ENCODE results near the gene RABAC1. TPM values are rescaled to one million over a fixed set of nuclear protein-coding genes. Genes with fewer than 3 reads are reported as not detected.

RABAC1 gene
- total and polyA plus RNA-seq, 9 of the 15 experiments (the other 6 are each of a cell fraction or from before 2014, with no cell fraction given): 2.4 to 28.1 (median 9.3) TPM

DNA sequence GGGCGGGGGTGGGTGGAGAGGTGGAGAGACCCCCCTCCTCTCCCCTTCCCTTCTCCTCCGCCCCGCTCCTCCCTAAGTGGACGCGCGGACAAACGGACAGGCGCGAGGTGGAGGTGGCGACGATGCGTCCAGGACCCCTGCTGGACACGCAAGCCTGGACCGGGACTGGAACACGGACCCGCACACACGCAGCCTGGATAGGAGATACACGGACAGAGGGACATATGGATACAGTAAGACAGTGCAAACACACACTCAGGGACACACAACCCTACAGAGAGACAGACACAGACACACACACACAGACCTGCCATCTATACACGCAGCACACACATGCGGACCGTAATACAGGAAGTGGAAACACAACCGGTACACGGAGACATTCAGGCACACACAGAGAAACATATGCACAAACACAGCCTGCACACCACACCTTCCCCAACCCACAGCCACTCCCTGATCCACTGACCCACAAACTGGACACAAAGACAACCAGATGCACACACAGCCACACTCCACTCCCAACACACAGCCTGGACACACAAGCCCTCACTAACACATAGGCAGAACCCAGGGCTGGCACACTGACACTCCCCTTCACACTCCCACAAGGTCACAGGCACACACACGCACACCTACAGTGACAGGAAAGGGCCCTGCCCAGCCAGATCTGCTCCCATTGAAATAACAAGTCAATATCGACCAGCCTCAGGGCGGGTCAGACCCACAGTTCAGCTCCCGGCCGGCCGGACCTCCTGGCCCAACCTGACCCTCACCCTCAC is 30.2 kb downstream of the RABAC1 start (continued):
- TF ChIP-seq, protein P1, sequence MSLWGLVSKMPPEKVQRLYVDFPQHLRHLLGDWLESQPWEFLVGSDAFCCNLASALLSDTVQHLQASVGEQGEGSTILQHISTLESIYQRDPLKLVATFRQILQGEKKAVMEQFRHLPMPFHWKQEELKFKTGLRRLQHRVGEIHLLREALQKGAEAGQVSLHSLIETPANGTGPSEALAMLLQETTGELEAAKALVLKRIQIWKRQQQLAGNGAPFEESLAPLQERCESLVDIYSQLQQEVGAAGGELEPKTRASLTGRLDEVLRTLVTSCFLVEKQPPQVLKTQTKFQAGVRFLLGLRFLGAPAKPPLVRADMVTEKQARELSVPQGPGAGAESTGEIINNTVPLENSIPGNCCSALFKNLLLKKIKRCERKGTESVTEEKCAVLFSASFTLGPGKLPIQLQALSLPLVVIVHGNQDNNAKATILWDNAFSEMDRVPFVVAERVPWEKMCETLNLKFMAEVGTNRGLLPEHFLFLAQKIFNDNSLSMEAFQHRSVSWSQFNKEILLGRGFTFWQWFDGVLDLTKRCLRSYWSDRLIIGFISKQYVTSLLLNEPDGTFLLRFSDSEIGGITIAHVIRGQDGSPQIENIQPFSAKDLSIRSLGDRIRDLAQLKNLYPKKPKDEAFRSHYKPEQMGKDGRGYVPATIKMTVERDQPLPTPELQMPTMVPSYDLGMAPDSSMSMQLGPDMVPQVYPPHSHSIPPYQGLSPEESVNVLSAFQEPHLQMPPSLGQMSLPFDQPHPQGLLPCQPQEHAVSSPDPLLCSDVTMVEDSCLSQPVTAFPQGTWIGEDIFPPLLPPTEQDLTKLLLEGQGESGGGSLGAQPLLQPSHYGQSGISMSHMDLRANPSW (CRISPR knock-in tag; IDR thresholded peaks at IDR 0.05): no peak
- TF ChIP-seq BCL6 (CRISPR knock-in tag; IDR thresholded peaks at IDR 0.05) (no peak), HLTF (IDR thresholded peaks at IDR 0.05) (peak; percentile 92; the same call in 1 of the 2 replicates), ZNF263 (CRISPR knock-in tag; IDR thresholded peaks at IDR 0.05; ENCODE audit: borderline replicate concordance) (no peak), TCFL5 (CRISPR knock-in tag; conservative IDR thresholded peaks at IDR 0.05) (no peak), GATA2 (CRISPR knock-in tag; IDR thresholded peaks at IDR 0.05) (no peak), RFX5 (IDR thresholded peaks at IDR 0.05; ENCODE audit: low read depth, low read length) (no peak)
- TF ChIP-seq, protein P2, sequence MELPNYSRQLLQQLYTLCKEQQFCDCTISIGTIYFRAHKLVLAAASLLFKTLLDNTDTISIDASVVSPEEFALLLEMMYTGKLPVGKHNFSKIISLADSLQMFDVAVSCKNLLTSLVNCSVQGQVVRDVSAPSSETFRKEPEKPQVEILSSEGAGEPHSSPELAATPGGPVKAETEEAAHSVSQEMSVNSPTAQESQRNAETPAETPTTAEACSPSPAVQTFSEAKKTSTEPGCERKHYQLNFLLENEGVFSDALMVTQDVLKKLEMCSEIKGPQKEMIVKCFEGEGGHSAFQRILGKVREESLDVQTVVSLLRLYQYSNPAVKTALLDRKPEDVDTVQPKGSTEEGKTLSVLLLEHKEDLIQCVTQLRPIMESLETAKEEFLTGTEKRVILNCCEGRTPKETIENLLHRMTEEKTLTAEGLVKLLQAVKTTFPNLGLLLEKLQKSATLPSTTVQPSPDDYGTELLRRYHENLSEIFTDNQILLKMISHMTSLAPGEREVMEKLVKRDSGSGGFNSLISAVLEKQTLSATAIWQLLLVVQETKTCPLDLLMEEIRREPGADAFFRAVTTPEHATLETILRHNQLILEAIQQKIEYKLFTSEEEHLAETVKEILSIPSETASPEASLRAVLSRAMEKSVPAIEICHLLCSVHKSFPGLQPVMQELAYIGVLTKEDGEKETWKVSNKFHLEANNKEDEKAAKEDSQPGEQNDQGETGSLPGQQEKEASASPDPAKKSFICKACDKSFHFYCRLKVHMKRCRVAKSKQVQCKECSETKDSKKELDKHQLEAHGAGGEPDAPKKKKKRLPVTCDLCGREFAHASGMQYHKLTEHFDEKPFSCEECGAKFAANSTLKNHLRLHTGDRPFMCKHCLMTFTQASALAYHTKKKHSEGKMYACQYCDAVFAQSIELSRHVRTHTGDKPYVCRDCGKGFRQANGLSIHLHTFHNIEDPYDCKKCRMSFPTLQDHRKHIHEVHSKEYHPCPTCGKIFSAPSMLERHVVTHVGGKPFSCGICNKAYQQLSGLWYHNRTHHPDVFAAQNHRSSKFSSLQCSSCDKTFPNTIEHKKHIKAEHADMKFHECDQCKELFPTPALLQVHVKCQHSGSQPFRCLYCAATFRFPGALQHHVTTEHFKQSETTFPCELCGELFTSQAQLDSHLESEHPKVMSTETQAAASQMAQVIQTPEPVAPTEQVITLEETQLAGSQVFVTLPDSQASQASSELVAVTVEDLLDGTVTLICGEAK (IDR thresholded peaks at IDR 0.05): peak; percentile 75
- TF ChIP-seq, protein P2 (CRISPR knock-in tag; IDR thresholded peaks at IDR 0.05): no peak
- TF ChIP-seq, protein P3, sequence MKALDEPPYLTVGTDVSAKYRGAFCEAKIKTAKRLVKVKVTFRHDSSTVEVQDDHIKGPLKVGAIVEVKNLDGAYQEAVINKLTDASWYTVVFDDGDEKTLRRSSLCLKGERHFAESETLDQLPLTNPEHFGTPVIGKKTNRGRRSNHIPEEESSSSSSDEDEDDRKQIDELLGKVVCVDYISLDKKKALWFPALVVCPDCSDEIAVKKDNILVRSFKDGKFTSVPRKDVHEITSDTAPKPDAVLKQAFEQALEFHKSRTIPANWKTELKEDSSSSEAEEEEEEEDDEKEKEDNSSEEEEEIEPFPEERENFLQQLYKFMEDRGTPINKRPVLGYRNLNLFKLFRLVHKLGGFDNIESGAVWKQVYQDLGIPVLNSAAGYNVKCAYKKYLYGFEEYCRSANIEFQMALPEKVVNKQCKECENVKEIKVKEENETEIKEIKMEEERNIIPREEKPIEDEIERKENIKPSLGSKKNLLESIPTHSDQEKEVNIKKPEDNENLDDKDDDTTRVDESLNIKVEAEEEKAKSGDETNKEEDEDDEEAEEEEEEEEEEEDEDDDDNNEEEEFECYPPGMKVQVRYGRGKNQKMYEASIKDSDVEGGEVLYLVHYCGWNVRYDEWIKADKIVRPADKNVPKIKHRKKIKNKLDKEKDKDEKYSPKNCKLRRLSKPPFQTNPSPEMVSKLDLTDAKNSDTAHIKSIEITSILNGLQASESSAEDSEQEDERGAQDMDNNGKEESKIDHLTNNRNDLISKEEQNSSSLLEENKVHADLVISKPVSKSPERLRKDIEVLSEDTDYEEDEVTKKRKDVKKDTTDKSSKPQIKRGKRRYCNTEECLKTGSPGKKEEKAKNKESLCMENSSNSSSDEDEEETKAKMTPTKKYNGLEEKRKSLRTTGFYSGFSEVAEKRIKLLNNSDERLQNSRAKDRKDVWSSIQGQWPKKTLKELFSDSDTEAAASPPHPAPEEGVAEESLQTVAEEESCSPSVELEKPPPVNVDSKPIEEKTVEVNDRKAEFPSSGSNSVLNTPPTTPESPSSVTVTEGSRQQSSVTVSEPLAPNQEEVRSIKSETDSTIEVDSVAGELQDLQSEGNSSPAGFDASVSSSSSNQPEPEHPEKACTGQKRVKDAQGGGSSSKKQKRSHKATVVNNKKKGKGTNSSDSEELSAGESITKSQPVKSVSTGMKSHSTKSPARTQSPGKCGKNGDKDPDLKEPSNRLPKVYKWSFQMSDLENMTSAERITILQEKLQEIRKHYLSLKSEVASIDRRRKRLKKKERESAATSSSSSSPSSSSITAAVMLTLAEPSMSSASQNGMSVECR (CRISPR knock-in tag; IDR thresholded peaks at IDR 0.05): peak; percentile 74
